NAMALWA (cell line): ENCODE results near the gene DEPDC4.
A peak's percentile ranks its signal among the peaks of the same experiment; 100 is the strongest.

ENCODE experiments used
- DNase-seq: peaks from one replicate; pipeline ENCODE4 v3.0.0-alpha.2; 2015; ENCODE audit warnings: low spot score

DEPDC4 gene

GRCh38 chr12:100213016-100213891 is 53.6 kb downstream of the DEPDC4 start:
- DNase-seq = no peak

- no peak for DNase-seq
These were observed 55.2 kb downstream of the DEPDC4 start for GRCh38 chr12:100211698-100212097.

GRCh38 chr12:100208834-100209233 is 58.0 kb downstream of the DEPDC4 start:
- no peak for DNase-seq

DNA sequence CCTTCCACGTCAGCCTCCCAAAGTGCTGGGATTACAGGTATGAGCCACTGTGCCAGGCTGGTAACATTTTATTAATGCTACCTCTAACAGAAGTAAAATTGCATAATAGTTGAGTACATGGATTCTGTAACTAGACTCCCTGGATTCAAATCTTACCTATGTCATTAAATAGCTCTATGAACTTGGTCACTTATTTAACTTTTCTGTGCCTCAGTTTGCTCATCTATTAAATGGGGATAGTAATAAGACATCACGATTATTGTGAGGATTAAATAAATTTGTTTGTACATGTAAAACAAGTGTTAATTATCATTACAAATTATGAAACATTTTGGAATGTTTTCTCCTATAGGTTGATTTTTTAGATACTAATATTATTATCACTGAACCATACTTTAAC is 59.6 kb downstream of the DEPDC4 start:
- no peak for DNase-seq

DNA sequence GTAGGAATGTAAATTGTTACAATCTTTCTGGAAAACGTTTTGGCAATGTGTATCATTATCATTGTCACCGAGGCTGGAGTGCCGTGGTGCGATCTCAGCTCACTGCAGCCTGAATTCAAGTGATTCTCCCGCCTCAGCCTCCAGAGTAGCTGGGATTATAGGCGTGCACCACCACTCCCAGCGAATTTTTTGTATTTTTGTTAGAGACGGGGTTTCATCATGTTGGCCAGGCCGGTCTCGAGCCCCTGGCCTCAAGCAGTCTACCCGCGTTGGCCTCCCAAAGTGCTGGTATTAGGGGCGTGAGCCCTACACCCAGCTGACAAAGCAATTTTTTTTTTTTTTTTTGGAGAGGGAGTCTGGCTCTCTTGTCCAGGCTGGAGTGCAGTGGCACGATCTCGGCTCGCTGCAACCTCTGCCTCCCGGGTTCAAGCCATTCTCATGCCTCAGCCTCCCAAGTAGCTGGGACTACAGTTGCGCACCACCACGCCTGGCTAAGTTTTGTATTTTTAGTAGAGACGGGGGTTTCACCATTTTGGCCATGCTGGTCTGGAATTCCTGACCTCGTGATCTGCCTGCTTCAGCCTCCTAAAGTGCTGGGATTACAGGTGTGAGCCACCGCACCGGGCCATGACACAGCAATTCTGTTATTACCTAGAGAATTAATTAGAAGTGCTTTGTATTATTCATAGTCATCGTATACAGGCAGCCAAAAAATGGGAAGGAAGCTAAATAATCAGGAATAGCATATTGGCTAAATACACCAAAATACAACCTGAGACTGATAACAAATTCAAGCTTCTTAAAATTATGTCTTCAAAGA is 65.1 kb downstream of the DEPDC4 start:
- no peak for DNase-seq

DNA sequence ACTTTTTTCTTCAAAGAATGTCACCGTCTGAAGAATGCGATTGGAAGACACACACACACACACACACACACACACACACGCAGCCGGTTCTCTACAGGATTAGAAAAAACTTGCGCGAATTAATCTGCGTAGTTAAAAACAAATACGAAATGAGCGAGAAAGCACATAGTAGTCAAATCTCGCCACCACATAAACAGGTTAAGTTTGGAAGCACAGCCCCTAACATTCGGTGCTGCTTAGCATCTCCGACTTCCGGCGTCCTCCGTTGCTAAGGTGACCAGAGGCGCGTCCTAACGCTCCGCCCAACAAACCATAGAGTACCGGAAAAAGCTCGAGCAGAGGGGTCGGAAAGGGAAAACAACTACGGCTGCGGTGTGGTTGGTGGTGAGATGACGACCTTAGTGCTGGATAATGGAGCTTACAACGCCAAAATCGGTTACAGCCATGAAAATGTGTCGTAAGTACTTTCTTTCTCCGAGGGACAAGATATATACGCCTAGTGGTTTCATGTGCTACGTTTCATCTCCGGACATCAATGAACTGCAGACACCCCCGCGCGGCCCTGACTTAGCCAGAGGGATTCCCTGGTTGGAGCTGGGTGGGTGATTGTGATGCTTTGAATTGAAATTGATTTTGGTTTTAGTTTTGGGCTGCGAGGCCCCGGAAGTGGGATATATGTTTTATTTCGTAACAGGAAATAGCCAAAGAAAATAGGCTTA is 66.3 kb downstream of the DEPDC4 start, which contains the start of gene ACTR6:
Gene ACTR6, plus strand, starts transcription at position 353 of the 719 bp plus-strand sequence. Its CDS starts 37 bp downstream, at position 390.
- DNase-seq = peak; percentile 99

DNA sequence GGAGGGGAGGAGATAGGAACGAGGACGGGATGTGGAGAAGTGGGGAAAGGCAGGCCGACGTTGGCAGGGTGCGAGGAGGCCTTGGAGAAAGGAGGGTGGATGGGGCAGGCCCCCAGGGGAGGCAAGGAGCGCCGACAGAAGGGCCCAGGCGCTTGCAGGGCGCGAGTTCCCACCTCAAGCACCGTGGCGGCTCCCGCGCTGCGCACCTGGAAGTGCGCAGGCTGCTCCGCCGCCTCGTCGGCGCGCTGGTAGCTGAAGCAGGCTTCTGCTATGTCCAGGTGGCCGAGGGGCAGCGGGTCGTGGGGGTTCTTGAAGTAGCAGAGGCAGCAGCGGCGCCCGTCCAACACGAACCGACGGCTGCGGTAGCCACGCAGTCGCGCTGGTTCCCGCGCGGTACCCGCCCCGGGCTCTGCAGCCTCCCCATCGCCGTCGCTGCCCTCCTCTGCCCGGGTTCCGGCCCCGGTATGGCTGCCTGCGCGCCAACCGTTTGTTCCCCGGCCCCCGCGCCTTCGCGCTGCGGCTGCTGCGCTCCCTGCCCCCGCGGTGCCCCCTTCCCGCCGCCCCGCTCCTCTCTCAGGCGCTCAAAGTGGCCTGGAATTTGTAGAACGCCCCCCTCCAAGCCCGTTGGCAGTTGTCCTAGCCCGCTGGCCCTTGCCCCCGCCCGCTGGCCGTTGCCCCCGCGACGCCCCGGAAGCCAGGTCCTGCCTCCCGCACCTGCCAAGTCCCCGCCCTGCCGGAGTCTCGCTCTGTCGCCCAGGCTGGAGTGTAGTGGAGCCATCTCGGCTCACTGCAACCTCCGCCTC is 67.3 kb downstream of the DEPDC4 start:
- DNase-seq = peak; percentile 85

DNA sequence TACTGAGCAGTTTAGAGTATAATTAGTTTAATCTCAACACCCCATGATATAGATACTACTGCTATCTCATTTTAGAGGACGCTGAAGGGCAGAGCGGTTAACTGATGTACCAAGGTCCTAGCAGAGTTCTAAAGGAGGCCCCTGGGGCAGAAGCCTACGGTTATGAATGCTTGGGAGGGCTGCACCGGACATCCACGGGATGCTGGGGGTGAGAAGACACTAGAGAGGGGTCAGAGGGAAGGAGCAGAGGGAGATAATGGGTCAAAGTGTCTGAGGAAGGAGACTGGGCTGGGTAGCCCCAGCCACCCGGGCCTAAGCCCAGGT is 67.9 kb downstream of the DEPDC4 start:
- DNase-seq = peak; percentile 23

DNA sequence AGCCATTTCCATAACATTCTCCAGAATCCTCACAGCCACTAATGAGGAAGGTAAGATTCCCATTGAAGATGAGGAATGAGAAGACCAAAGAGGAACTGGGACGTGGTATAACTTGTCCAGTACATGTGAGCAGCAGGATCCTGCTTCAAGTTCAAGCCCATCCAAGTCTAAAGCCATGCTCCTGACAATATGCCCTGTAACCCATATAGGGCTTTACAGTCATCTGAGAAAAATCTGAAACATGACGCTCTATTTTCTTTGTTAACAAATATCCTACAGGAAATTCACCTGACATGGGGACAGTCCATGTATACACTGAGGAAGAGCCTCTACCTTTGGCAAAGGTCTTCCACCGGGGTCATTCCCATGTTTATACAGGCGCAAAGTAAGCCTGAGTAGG is 69.4 kb downstream of the DEPDC4 start:
- no peak for DNase-seq

- no peak for DNase-seq
These were observed 73.8 kb downstream of the DEPDC4 start for GRCh38 chr12:100193085-100193484.
